Effector memory CD4-positive, alpha-beta T cell (primary cell): ENCODE data around the gene PPP3CA.

Experiments
- DNase-seq, 3 donors: peaks; one replicate each; pipeline ENCODE4 v3.0.0-alpha.2; 2020
- H3K27ac ChIP-seq: 2 replicates; pipeline ENCODE4 v1.7.0; 2013; ENCODE audit warnings: mild to moderate bottlenecking, low read length, moderate library complexity; ENCODE audit not compliant: insufficient read depth, poor library complexity, severe bottlenecking
- H3K27me3 ChIP-seq: replicated peaks from 2 replicates; pipeline ENCODE4 v1.7.0; 2013; ENCODE audit warnings: mild to moderate bottlenecking, low read length; ENCODE audit not compliant: insufficient read depth, control insufficient read depth, poor library complexity, severe bottlenecking
- H3K36me3 ChIP-seq: 2 replicates; pipeline ENCODE4 v1.7.0; 2013; ENCODE audit warnings: mild to moderate bottlenecking, low read length, moderate library complexity; ENCODE audit not compliant: control insufficient read depth, insufficient read depth
- H3K4me1 ChIP-seq: 2 replicates; pipeline ENCODE4 v1.7.0; 2013; ENCODE audit warnings: low read length, mild to moderate bottlenecking; ENCODE audit not compliant: control insufficient read depth, insufficient read depth, poor library complexity, severe bottlenecking
- H3K4me3 ChIP-seq: 2 replicates; pipeline ENCODE4 v1.7.0; 2013; ENCODE audit warnings: low read length, low read depth, mild to moderate bottlenecking; ENCODE audit not compliant: insufficient read depth, poor library complexity, severe bottlenecking
- H3K9me3 ChIP-seq: 2 replicates; pipeline ENCODE4 v1.7.0; 2013; ENCODE audit warnings: mild to moderate bottlenecking, low read length, moderate library complexity; ENCODE audit not compliant: control insufficient read depth

PPP3CA gene

DNA sequence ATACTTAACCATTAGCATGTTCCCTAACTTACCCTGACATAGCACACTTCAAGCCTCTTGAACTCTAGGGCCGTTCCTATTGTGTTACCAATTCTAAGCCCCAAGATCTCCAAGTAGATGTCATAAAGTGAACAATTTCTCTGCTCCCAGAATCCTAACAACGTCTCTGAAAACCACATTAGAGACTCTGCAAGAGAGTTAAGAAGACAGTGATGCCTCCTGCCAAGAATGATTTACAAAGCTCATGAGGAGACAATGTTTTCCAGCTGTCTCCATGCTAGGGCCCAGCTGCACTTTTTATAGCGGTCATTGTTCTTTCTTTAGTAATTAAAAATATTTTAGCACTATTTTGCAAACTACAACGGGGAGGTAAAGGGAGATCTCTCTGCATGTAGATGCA lies 358.4 kb downstream of the PPP3CA start:
- no peaks in the 10 kb centered on the region for H3K4me1 ChIP-seq
- no peaks in the 10 kb centered on the region for H3K9me3 ChIP-seq
- H3K4me3 ChIP-seq = no peak overlapping the region
- no peak for DNase-seq
- H3K36me3 ChIP-seq = no peaks in the 10 kb centered on the region
- no peak overlapping the region for H3K27ac ChIP-seq
- no peaks in the 10 kb centered on the region for H3K27me3 ChIP-seq

DNA sequence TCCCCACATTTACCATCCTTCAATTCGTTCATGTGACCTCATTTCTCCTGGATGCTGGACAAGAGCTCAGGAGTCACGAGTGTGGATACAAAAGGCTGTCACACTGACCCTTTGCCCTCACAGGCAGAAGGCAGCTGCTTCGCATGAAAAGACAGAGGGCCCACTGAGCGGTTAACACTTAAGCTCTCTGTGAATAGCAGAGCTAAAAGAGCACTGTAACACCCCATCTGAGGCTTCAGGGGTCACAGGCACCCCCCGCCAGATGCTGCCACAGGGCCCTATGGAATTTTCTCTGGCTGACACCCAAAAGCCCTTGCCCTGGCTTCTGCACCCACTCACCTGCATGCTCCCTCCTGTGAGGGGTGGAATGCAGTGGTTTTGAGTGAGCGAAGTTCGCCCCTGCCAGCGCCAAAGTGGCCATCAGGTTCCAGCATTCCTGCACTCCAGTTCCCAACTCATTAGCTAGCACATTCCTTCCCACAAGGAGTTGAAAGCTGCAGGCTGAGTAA lies 360.9 kb downstream of the PPP3CA start:
- Histone ChIP-seq H3K9me3 (no peaks in the 10 kb centered on the region), H3K36me3 (no peaks in the 10 kb centered on the region), H3K4me3 (no peak overlapping the region), H3K27me3 (no peaks in the 10 kb centered on the region), H3K27ac (no peak overlapping the region), H3K4me1 (no peaks in the 10 kb centered on the region)
- no peak for DNase-seq

DNA sequence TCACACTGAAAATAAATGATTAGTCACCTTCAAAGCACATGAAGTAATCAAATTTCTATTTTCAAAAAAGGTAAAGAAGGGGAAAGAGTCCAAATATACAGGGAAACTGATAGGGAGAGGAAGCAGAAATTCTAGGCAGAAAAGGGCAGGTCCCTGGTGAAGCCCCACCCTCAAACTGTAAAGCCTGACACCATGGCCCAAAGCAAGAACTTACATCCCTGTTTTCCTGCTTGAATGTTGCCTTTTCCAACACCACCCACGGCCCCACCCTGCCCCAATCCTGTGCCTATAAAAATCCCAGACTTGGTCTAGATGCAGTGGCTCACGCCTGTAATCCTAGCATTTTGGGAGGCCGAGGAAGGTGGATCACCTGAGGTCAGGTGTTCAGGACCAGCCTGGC lies 361.8 kb downstream of the PPP3CA start:
- no peaks in the 10 kb centered on the region for H3K27me3 ChIP-seq
- DNase-seq = no peak
- no peak overlapping the region for H3K4me3 ChIP-seq
- H3K36me3 ChIP-seq = no peaks in the 10 kb centered on the region
- no peak overlapping the region for H3K27ac ChIP-seq
- H3K4me1 ChIP-seq = no peaks in the 10 kb centered on the region
- H3K9me3 ChIP-seq = no peaks in the 10 kb centered on the region

GRCh38 chr4:100984901-100985300 lies 362.4 kb downstream of the PPP3CA start:
- Histone ChIP-seq H3K4me1 (no peaks in the 10 kb centered on the region), H3K4me3 (no peak overlapping the region), H3K9me3 (no peaks in the 10 kb centered on the region), H3K27me3 (no peaks in the 10 kb centered on the region), H3K27ac (no peak overlapping the region), H3K36me3 (no peaks in the 10 kb centered on the region)
- no peak for DNase-seq

DNA sequence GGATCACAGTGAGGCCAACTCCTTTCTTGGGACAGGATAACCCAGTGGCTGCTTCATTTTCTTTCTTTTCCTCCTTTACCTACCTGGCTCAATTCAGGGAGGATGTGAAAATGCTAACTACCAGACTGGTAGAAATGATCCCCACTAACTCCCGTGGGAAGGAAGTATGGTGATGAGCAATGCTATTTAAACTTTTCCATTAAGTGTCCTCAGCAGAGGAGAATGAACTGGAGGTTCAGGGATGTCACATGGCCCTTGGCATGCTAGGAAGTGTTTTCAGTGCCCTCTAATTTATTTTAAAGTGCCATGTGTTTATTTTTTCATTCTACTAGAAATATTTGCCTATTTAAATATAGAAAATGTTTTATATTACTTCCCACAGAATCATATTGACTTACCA lies 363.9 kb downstream of the PPP3CA start:
- no peaks in the 10 kb centered on the region for H3K4me1 ChIP-seq
- H3K27ac ChIP-seq = no peak overlapping the region
- no peaks in the 10 kb centered on the region for H3K36me3 ChIP-seq
- H3K4me3 ChIP-seq = no peak overlapping the region
- H3K27me3 ChIP-seq = no peaks in the 10 kb centered on the region
- no peak for DNase-seq
- H3K9me3 ChIP-seq = no peaks in the 10 kb centered on the region

- no peaks in the 10 kb centered on the region for H3K27me3 ChIP-seq
- no peaks in the 10 kb centered on the region for H3K4me1 ChIP-seq
- no peaks in the 10 kb centered on the region for H3K9me3 ChIP-seq
- no peak for DNase-seq
- H3K27ac ChIP-seq = no peak overlapping the region
- no peaks in the 10 kb centered on the region for H3K36me3 ChIP-seq
- H3K4me3 ChIP-seq = no peak overlapping the region
These were observed 365.0 kb downstream of the PPP3CA start for GRCh38 chr4:100982345-100982744.

- no peak overlapping the region for H3K4me3 ChIP-seq
- no peak for DNase-seq
- no peaks in the 10 kb centered on the region for H3K27me3 ChIP-seq
- no peaks in the 10 kb centered on the region for H3K4me1 ChIP-seq
- no peaks in the 10 kb centered on the region for H3K9me3 ChIP-seq
- H3K36me3 ChIP-seq = no peaks in the 10 kb centered on the region
- no peak overlapping the region for H3K27ac ChIP-seq
These were observed 365.7 kb downstream of the PPP3CA start for GRCh38 chr4:100981447-100982204.

DNA sequence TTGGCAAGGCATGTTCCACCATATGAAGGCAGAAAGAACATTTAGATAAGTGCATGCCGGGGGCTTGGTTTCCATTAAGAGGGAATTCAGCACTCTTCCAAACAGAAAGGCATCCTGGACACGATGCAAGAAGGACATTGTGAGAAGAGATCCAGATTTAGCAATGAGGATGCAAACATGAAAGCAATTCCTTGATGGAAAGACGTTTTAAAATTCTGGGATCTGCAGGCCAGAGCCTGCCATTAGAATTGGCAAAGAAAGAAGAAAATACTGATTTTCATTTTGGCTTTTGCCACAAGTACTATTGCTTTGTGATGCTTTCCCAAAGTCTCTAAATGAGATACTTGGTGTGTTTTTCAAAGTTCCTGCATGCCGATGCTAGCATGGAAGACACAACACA lies 367.6 kb downstream of the PPP3CA start:
- DNase-seq = no peak
- Histone ChIP-seq H3K9me3 (no peaks in the 10 kb centered on the region), H3K27ac (no peak overlapping the region), H3K27me3 (no peaks in the 10 kb centered on the region), H3K4me1 (no peaks in the 10 kb centered on the region), H3K36me3 (no peaks in the 10 kb centered on the region), H3K4me3 (no peak overlapping the region)

DNA sequence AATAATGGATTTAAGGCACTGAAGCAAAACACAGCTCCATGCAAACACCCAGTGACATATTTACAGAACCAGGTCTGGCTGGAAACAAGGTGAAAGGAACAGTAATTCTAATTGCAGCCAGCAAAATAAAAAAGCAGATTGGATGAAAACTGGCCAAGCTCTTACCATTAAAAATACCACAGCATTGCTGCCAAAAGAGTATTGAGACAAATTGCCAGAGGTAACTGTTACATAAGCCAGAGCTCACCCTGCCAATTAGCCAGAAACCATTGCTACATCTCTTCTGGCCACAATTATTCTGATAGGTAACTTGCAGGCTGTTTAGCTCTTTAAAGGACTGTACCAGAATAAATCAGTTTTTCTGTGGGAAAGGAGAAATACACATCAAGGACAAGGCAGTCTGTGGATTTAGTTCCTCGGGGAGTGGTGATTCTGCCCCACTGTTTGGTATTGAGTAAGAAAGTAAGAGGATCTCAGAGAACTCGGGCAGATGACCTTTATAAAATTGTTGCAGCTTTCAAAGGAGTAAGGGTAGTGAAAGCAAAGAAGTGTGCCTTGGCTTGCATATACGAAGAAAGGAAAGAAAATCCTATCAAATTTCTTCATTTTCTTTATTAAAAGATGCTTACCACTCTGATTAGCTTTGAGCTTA lies 369.5 kb downstream of the PPP3CA start:
- no peak for DNase-seq
- Histone ChIP-seq H3K27me3 (no peaks in the 10 kb centered on the region), H3K27ac (no peak overlapping the region), H3K9me3 (no peaks in the 10 kb centered on the region), H3K4me3 (no peak overlapping the region), H3K36me3 (no peaks in the 10 kb centered on the region), H3K4me1 (no peaks in the 10 kb centered on the region)

DNA sequence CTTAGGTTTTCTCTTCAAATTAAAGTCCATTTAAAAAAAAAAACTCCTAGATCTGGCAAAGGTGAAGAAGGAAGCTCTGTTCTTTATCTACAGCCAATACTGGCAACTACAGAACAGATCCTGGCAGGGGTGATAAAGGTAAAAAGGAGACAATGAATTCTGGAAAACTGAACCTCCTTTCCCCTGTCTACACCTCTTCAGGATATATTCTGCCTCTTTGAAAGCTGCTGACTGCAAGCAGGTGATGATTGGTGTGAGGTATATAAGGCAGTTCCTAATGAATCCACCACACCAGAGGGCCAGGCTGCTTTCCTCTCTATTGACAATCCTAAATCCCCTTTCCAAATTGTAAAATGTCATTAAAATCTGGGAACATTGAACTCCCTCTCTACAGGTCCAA lies 370.1 kb downstream of the PPP3CA start:
- Histone ChIP-seq H3K27ac (no peak overlapping the region), H3K4me1 (no peaks in the 10 kb centered on the region), H3K27me3 (no peaks in the 10 kb centered on the region), H3K4me3 (no peak overlapping the region), H3K36me3 (no peaks in the 10 kb centered on the region), H3K9me3 (no peaks in the 10 kb centered on the region)
- DNase-seq = no peak
